Dendritic cell treated with granulocyte-macrophage colony-stimulating factor and Interleukin-4, amounts not matched to agents 40 ng/mL and 50 ng/mL, for 4 days (primary cell): ENCODE measurements around the gene ASXL2.

Experiments used
- H3K27ac Mint-ChIP-seq: one replicate; pipeline ENCODE4 v1.8.0; 2022; ENCODE audit warnings: mild to moderate bottlenecking, mixed read lengths
- H3K27me3 Mint-ChIP-seq: one replicate; pipeline ENCODE4 v1.8.0; 2022; ENCODE audit warnings: mild to moderate bottlenecking, mixed read lengths
- H3K36me3 Mint-ChIP-seq: one replicate; pipeline ENCODE4 v1.8.0; 2022; ENCODE audit warnings: low read depth, mixed read lengths
- H3K4me1 Mint-ChIP-seq: one replicate; pipeline ENCODE4 v1.8.0; 2022; ENCODE audit warnings: low read depth, mixed read lengths
- H3K4me3 Mint-ChIP-seq: one replicate; pipeline ENCODE4 v1.8.0; 2022; ENCODE audit warnings: mild to moderate bottlenecking, moderate library complexity, mixed read lengths
- H3K9me3 Mint-ChIP-seq: one replicate; pipeline ENCODE4 v1.8.0; 2022; ENCODE audit warnings: mixed read lengths
- intact Hi-C: fragments of 100-400 bp; cut with micrococcal nuclease; formaldehyde crosslinking; loops from one replicate; pipeline ENCODE4 v1.15.0; 2022

Gene ASXL2

DNA sequence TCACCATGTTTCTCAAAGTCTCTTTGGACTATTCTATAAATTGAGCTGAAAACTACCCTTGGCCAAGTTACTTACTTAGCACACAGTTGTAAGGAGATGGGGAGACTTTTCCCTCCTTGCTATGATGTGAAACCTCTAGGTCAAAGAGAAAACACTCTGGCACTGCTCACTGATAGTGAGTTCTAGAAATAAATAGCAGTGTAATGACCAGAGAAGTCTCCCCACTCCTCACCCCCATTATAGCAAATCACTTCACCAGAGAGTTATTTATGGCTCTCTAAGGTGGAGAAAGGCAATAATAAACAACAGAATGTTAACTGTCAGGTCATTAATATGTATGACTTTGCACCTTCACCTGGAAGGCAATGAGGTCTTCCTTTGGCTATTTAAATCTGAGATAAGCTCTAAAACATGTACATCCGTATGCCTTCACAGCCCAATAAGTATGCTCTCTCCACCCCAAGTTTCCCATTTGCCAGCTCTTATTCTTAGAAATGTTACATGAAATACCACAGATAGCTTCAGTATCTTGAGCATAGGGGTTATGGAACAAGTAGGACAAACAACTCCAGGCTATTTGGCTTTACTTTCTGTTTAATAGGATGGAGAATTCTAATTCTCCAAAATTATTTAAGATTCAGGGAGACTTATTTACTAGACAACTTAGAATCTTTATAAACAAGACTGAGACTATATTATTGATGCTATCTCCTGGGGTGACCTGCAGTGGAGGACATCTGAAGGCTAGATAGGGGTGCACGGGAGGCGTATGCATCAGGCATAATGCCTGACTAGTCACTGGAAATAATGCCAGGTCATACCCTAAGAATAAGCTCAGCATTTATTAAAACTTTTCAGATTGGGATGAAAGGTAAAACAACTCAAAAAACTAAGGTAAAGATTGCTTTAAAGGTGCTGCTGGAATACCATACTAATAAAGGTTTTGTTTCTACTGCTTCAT lies 139.6 kb downstream of the ASXL2 start:
- Mint-ChIP-seq H3K4me1 (peaks cover 32% of the 10 kb centered on the region), H3K27ac (no peak overlapping the region), H3K36me3 (peaks cover 43% of the 10 kb centered on the region), H3K4me3 (no peak overlapping the region), H3K9me3 (no peaks in the 10 kb centered on the region), H3K27me3 (no peaks in the 10 kb centered on the region)
- intact Hi-C loops = no loop called here

GRCh38 chr2:25736899-25737515 lies 141.3 kb downstream of the ASXL2 start:
- H3K4me1 Mint-ChIP-seq = peaks cover 16% of the 10 kb centered on the region
- H3K36me3 Mint-ChIP-seq = peaks cover 26% of the 10 kb centered on the region
- H3K27me3 Mint-ChIP-seq = no peaks in the 10 kb centered on the region
- no peak overlapping the region for H3K4me3 Mint-ChIP-seq
- intact Hi-C loops = no loop called here
- no peak overlapping the region for H3K27ac Mint-ChIP-seq
- no peaks in the 10 kb centered on the region for H3K9me3 Mint-ChIP-seq

DNA sequence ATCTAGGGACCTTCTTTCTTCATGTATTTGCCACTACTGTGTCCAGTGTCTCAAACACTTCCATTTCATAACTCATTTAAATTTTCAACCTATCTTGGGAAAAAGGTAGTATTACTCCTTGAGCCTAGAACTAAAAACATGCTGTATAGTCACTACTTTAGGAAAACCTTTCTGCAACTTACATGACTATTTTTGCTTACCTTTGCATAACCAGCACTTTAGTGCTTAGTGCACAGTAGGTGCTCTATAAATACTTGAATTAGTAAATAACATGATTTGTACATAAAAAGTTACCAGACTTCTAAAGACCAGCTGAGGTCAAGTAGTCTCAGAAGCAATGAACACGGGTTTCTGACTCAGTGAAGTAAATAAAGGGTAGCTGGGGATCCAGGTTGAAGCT lies 142.5 kb downstream of the ASXL2 start:
- H3K4me1 Mint-ChIP-seq = peaks cover 5% of the 10 kb centered on the region
- intact Hi-C loops = no loop called here
- no peaks in the 10 kb centered on the region for H3K9me3 Mint-ChIP-seq
- no peak overlapping the region for H3K27ac Mint-ChIP-seq
- no peaks in the 10 kb centered on the region for H3K27me3 Mint-ChIP-seq
- H3K36me3 Mint-ChIP-seq = peaks cover 18% of the 10 kb centered on the region
- H3K4me3 Mint-ChIP-seq = no peak overlapping the region

GRCh38 chr2:25728559-25728958 lies 149.7 kb downstream of the ASXL2 start:
- Mint-ChIP-seq H3K27ac (no peak overlapping the region), H3K27me3 (peaks cover 2% of the 10 kb centered on the region), H3K36me3 (no peaks in the 10 kb centered on the region), H3K4me1 (no peaks in the 10 kb centered on the region), H3K9me3 (no peaks in the 10 kb centered on the region), H3K4me3 (no peak overlapping the region)
- intact Hi-C loops = no loop called here

- H3K36me3 Mint-ChIP-seq = no peaks in the 10 kb centered on the region
- no peaks in the 10 kb centered on the region for H3K4me1 Mint-ChIP-seq
- no peak overlapping the region for H3K4me3 Mint-ChIP-seq
- H3K9me3 Mint-ChIP-seq = no peaks in the 10 kb centered on the region
- peaks cover 2% of the 10 kb centered on the region for H3K27me3 Mint-ChIP-seq
- intact Hi-C loops = no loop called here
- H3K27ac Mint-ChIP-seq = no peak overlapping the region
Measured at GRCh38 chr2:25726522-25726921, 151.8 kb downstream of the ASXL2 start.

- H3K9me3 Mint-ChIP-seq = no peaks in the 10 kb centered on the region
- H3K4me1 Mint-ChIP-seq = no peaks in the 10 kb centered on the region
- no peak overlapping the region for H3K4me3 Mint-ChIP-seq
- H3K27ac Mint-ChIP-seq = no peak overlapping the region
- no peaks in the 10 kb centered on the region for H3K36me3 Mint-ChIP-seq
- H3K27me3 Mint-ChIP-seq = peaks cover 2% of the 10 kb centered on the region
- intact Hi-C loops = no loop called here
Measured at GRCh38 chr2:25725877-25726276, 152.4 kb downstream of the ASXL2 start.

GRCh38 chr2:25724756-25725155 lies 153.5 kb downstream of the ASXL2 start:
- H3K36me3 Mint-ChIP-seq = no peaks in the 10 kb centered on the region
- intact Hi-C loops = no loop called here
- no peak overlapping the region for H3K27ac Mint-ChIP-seq
- H3K4me1 Mint-ChIP-seq = no peaks in the 10 kb centered on the region
- no peak overlapping the region for H3K4me3 Mint-ChIP-seq
- peaks cover 2% of the 10 kb centered on the region for H3K27me3 Mint-ChIP-seq
- H3K9me3 Mint-ChIP-seq = no peaks in the 10 kb centered on the region

DNA sequence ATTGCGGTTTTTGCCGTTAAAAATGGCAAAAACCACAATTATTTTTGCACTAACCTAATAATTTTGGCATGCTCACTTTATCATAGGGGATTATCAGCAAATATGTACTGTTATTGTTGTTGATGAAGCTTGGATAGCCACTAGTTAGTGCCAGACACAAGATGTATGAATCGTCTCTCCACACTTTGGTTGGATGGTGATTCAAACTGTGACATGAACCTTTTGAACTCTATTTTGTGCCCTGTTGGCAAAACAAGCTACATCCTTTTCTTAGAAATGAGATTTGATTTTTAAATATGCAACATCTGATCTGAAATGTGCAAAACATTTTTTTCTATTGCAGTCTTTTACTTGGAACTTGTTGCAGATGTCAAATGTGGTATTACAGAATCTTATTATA lies 156.1 kb downstream of the ASXL2 start:
- no peak overlapping the region for H3K4me3 Mint-ChIP-seq
- intact Hi-C loops = no loop called here

DNA sequence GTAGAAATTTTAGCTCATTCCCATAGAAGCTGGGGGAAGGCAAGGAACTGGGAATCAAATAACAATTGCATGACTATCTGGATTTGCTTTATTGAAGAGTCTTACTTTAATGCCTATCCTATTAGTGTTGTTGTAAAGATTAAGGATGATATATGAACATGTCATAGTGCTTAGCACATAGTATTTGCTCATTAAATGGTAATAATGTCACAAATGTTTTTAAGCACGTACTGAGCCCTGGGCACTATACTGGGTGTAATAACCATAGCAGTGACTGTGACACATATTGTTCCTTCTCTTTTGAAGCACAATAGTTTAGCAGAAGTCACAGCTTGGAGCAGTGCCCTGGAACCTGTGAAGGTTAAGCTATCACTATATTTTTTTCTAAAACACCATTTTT lies 157.7 kb downstream of the ASXL2 start:
- Mint-ChIP-seq H3K27me3 (no peaks in the 10 kb centered on the region), H3K27ac (no peak overlapping the region), H3K9me3 (no peaks in the 10 kb centered on the region), H3K4me3 (no peak overlapping the region), H3K4me1 (no peaks in the 10 kb centered on the region), H3K36me3 (no peaks in the 10 kb centered on the region)
- intact Hi-C loops = no loop called here

More for the DNA sequence above, 156.1 kb downstream of the ASXL2 start:
- H3K36me3 Mint-ChIP-seq = no peaks in the 10 kb centered on the region
- no peak overlapping the region for H3K27ac Mint-ChIP-seq
- H3K27me3 Mint-ChIP-seq = no peaks in the 10 kb centered on the region
- no peaks in the 10 kb centered on the region for H3K4me1 Mint-ChIP-seq
- H3K9me3 Mint-ChIP-seq = no peaks in the 10 kb centered on the region

DNA sequence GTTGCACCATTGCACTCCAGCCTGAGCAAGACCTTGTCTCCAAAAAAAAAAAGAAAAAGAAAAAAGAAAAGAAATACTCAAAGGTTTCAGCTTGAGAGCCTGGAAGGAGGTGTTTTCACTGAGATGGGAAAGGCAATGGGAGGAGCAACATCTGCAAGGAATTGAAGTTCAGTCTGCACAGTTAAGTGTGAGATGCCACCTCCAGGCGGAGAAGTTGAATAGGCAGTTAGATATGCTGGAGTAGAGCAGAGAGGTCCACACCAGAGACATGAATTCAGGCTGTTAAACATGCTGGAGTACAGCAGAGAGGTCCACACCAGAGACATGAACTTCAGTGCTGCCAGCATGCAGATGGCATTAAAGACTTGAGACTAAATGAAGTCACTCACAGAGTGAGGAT lies 163.5 kb downstream of the ASXL2 start:
- Mint-ChIP-seq H3K4me1 (peaks cover 14% of the 10 kb centered on the region), H3K4me3 (no peak overlapping the region), H3K27ac (no peak overlapping the region), H3K27me3 (peaks cover 3% of the 10 kb centered on the region), H3K36me3 (no peaks in the 10 kb centered on the region), H3K9me3 (no peaks in the 10 kb centered on the region)
- intact Hi-C loops = no loop called here

GRCh38 chr2:25712455-25712854 lies 165.8 kb downstream of the ASXL2 start:
- no peaks in the 10 kb centered on the region for H3K9me3 Mint-ChIP-seq
- no peaks in the 10 kb centered on the region for H3K36me3 Mint-ChIP-seq
- peak overlapping the region; percentile 86 for H3K27ac Mint-ChIP-seq
- no peak overlapping the region for H3K4me3 Mint-ChIP-seq
- H3K27me3 Mint-ChIP-seq = peaks cover 3% of the 10 kb centered on the region
- intact Hi-C loops = no loop called here
- H3K4me1 Mint-ChIP-seq = peaks cover 14% of the 10 kb centered on the region

DNA sequence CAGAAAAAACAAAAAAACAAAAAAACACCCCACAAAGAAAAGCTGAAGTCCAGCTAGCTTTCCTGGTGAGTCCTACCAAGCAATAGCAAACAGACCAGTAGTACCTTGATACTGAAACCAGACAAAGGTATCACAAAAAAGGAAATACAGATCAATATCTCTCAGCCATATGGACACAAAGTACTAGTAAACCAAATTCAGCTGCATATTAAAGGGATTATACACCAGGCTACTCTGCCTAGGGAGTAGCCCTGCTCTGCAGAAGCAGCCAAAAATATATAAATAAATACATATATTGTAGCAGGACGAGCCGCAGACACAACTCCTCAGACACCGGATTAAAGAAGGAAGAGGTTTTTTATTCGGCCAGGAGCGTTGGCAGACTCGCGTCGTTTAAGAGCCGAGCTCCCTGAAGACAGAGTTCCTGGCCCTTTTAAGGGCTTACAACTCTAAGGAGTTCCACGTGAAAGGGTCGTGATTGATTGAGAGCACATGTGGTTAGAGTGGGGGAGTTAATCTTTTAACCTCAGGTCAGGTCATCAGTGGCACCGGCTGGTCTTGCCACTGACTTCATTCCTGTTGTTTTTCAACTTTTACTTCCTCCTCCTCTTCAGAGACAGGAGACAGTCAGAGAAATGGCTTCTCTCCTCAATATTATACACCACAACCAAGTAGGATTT lies 166.5 kb downstream of the ASXL2 start:
- no peaks in the 10 kb centered on the region for H3K36me3 Mint-ChIP-seq
- peaks cover 14% of the 10 kb centered on the region for H3K4me1 Mint-ChIP-seq
- peaks cover 3% of the 10 kb centered on the region for H3K27me3 Mint-ChIP-seq
- H3K4me3 Mint-ChIP-seq = peak overlapping the region; percentile 80
- intact Hi-C loops = no loop called here
- H3K27ac Mint-ChIP-seq = peak overlapping the region; percentile 86
- no peaks in the 10 kb centered on the region for H3K9me3 Mint-ChIP-seq

GRCh38 chr2:25710750-25711149 lies 167.5 kb downstream of the ASXL2 start:
- intact Hi-C loops = no loop called here
- H3K27ac Mint-ChIP-seq = no peak overlapping the region

DNA sequence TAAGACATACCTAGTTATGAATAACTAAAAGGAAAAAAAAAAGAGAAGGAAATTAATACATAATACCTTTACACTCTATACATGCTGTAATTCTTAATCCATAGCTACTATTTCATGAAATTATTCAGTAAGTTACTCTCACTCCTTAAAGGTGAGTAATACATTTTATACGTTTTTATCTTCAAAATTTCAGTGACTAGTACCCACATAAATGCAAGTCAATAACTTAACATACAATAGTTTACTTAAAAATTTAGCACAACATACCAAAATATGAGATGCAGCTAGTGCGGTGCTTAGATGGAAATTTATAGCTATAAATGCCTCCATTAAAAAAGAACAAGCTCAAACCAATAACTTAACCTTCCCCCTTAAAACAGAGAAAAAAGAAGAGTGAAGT lies 168.9 kb downstream of the ASXL2 start:
- Mint-ChIP-seq H3K4me1 (peaks cover 14% of the 10 kb centered on the region), H3K27ac (no peak overlapping the region), H3K9me3 (no peaks in the 10 kb centered on the region), H3K4me3 (no peak overlapping the region), H3K27me3 (peaks cover 2% of the 10 kb centered on the region), H3K36me3 (no peaks in the 10 kb centered on the region)
- intact Hi-C loops = no loop called here

More at GRCh38 chr2:25710750-25711149, 167.5 kb downstream of the ASXL2 start:
- Mint-ChIP-seq H3K4me3 (no peak overlapping the region), H3K4me1 (peaks cover 14% of the 10 kb centered on the region), H3K9me3 (no peaks in the 10 kb centered on the region), H3K27me3 (peaks cover 3% of the 10 kb centered on the region), H3K36me3 (no peaks in the 10 kb centered on the region)
